ENCODE measurements around the gene HAO2.

DNA sequence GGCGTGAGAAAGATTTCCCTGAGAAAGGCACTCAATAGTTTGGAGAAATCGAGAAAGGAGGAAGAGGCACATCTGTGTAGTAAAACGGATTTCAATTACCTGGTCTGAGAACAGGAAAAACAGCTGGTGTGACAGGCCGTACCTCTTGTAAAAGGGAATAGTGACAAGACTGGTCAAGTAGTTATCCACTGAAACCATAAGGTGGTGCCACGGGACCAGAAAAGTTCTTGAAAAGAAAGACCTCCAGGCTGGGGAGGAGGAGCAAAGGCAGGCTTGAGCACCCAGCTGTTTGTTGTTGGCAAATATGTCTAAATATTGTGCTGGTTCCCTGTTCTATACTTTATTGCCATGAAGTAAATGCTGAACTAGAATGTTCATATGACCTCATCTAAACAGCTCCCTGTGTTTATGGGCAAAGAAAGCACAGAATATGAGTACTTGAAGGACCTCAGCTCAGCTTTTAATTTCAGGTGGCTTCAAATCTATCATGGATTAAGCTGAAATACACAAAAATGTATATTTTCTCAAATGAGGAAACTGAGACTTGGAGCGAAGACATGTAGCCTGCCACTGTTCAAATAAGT lies 4.0 kb downstream of the HAO2 start:
- TF ChIP-seq POLR2A (IDR thresholded peaks at IDR 0.05; ENCODE audit: low read length) (no peak), GATA1 (IDR thresholded peaks at IDR 0.05; ENCODE audit: low read depth, low read length) (no peak)

Measured in erythroblast (primary cell).